Kidney epithelial cell (primary cell): ENCODE data around the gene TAS1R3. TPM values are rescaled to one million over a fixed set of nuclear protein-coding genes. Genes with fewer than 3 reads are reported as not detected.

Source experiments
- DNase-seq: peaks from one replicate; pipeline ENCODE4 v3.0.0-alpha.2; 2010; ENCODE audit warnings: low read depth
- H3K27me3 ChIP-seq: 2 replicates; pipeline ENCODE4 v1.6.0; 2011; ENCODE audit warnings: low read length; ENCODE audit not compliant: control insufficient read depth, insufficient read depth
- H3K36me3 ChIP-seq: 2 replicates; pipeline ENCODE4 v1.5.1; 2011; ENCODE audit warnings: low read length; ENCODE audit not compliant: control insufficient read depth, insufficient read depth
- H3K4me3 ChIP-seq: 2 replicates; pipeline ENCODE4 v1.5.1; 2011; ENCODE audit warnings: low read depth, mild to moderate bottlenecking, control low read depth, low read length
- CTCF ChIP-seq: IDR thresholded peaks from 2 replicates; pipeline ENCODE4 v1.5.1; 2011; ENCODE audit warnings: mild to moderate bottlenecking, moderate library complexity, low read length, control low read depth, inconsistent platforms; ENCODE audit not compliant: insufficient read depth, poor library complexity, severe bottlenecking
- total RNA-seq: library from RNA; depleted of rRNA; stranded (reverse); fragments of >200 nt; gene quantifications from 2 replicates; pipeline ENCODE4 v1.2.3, GENCODE V29; 2015

The TAS1R3 gene
- total RNA-seq, 1 donor from 2014 or later: 0.08 TPM

GRCh38 chr1:1310476-1311053 is 20.5 kb upstream of the TAS1R3 start:
- TF ChIP-seq CTCF: no peak
- Histone ChIP-seq H3K36me3 (peaks cover 4% of the 10 kb centered on the region), H3K4me3 (no peak overlapping the region), H3K27me3 (no peaks in the 10 kb centered on the region)
- no peak for DNase-seq

- Histone ChIP-seq H3K4me3 (no peak overlapping the region), H3K36me3 (peaks cover 4% of the 10 kb centered on the region), H3K27me3 (no peaks in the 10 kb centered on the region)
- DNase-seq: no peak
- no peak for TF ChIP-seq CTCF
Measured at GRCh38 chr1:1311107-1312104, 19.7 kb upstream of the TAS1R3 start.

- peaks cover 4% of the 10 kb centered on the region for H3K36me3 ChIP-seq
Measured at GRCh38 chr1:1312450-1313314, 18.4 kb upstream of the TAS1R3 start.

GRCh38 chr1:1313500-1314236 is 17.4 kb upstream of the TAS1R3 start:
- Histone ChIP-seq H3K27me3 (no peaks in the 10 kb centered on the region), H3K36me3 (peaks cover 4% of the 10 kb centered on the region), H3K4me3 (no peak overlapping the region)
- no peak for DNase-seq
- TF ChIP-seq CTCF: no peak

More at GRCh38 chr1:1312450-1313314, 18.4 kb upstream of the TAS1R3 start:
- no peak for TF ChIP-seq CTCF
- H3K4me3 ChIP-seq: no peak overlapping the region
- no peak for DNase-seq
- no peaks in the 10 kb centered on the region for H3K27me3 ChIP-seq

GRCh38 chr1:1314237-1314586 is 16.9 kb upstream of the TAS1R3 start:
- H3K27me3 ChIP-seq: no peaks in the 10 kb centered on the region
- H3K36me3 ChIP-seq: peaks cover 4% of the 10 kb centered on the region
- H3K4me3 ChIP-seq: no peak overlapping the region
- TF ChIP-seq CTCF: no peak
- DNase-seq: no peak
